GM21576 (cell line): ENCODE data around the gene NEURL1.

Experiments used
- ATAC-seq: cut with Tn5 transposase; IDR thresholded peaks from one replicate; pipeline ENCODE4 v1.9.1; 2021; ENCODE audit warnings: mild to moderate bottlenecking, moderate library complexity; ENCODE audit not compliant: unreplicated experiment

Gene NEURL1

GRCh38 chr10:103557455-103557854 is 64.0 kb downstream of the NEURL1 start:
- no peak for ATAC-seq

GRCh38 chr10:103558911-103559310 is 65.4 kb downstream of the NEURL1 start:
- ATAC-seq: no peak

- ATAC-seq: no peak
Observed at GRCh38 chr10:103559776-103560175, 66.3 kb downstream of the NEURL1 start.

- ATAC-seq: no peak
Observed at GRCh38 chr10:103560886-103561285, 67.4 kb downstream of the NEURL1 start.

GRCh38 chr10:103562383-103562782 is 68.9 kb downstream of the NEURL1 start:
- ATAC-seq: no peak

- no peak for ATAC-seq
Observed at GRCh38 chr10:103563231-103564115, 70.0 kb downstream of the NEURL1 start.

- ATAC-seq: no peak
Observed at GRCh38 chr10:103564116-103564501, 70.6 kb downstream of the NEURL1 start.

- no peak for ATAC-seq
Observed at GRCh38 chr10:103564776-103565520, 71.4 kb downstream of the NEURL1 start.

GRCh38 chr10:103566536-103566935 is 73.0 kb downstream of the NEURL1 start:
- ATAC-seq: no peak

- no peak for ATAC-seq
Observed at GRCh38 chr10:103568505-103568904, 75.0 kb downstream of the NEURL1 start.

- ATAC-seq: no peak
Observed at GRCh38 chr10:103569896-103570295, 76.4 kb downstream of the NEURL1 start.

- ATAC-seq: no peak
Observed at GRCh38 chr10:103570844-103571655, 77.5 kb downstream of the NEURL1 start.

- no peak for ATAC-seq
Observed at GRCh38 chr10:103571656-103571975, 78.1 kb downstream of the NEURL1 start.

GRCh38 chr10:103572347-103573204 is 79.1 kb downstream of the NEURL1 start:
- no peak for ATAC-seq

GRCh38 chr10:103573205-103573487 is 79.6 kb downstream of the NEURL1 start:
- no peak for ATAC-seq

- ATAC-seq: no peak
Observed at GRCh38 chr10:103574097-103575061, 80.9 kb downstream of the NEURL1 start.

- no peak for ATAC-seq
Observed at GRCh38 chr10:103575416-103576075, 82.0 kb downstream of the NEURL1 start.

GRCh38 chr10:103576076-103576471 is 82.6 kb downstream of the NEURL1 start:
- ATAC-seq: no peak

GRCh38 chr10:103576862-103577261 is 83.4 kb downstream of the NEURL1 start:
- no peak for ATAC-seq
